ENCODE data around the gene KCNA5. TPM values are rescaled to one million over a fixed set of nuclear protein-coding genes. Genes with fewer than 3 reads are reported as not detected.

The KCNA5 gene
- total and polyA plus RNA-seq, 9 of the 15 experiments (the other 6 are each of a cell fraction or from before 2014, with no cell fraction given), result not detected

DNA sequence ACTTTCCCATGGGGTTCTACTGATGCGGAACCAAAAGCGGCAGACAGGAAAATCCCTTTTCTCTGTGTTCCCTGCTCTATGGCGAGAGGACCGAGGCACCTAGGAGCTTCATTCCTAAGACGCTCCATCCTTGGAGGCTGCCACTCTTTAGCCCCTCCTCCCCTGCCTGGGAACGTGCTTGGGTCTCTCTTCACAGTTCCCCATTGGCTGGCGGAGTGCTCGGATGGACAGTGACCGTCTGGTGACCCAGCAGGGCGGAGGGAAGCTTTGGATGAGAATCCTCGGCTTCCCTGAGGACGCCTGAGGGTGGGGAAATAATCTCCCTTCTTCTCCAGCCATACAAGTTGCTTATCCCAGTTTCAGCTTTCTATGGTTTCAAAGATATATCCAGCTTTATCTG lies 37.3 kb downstream of the KCNA5 start (continued):
- TF ChIP-seq, protein P1, sequence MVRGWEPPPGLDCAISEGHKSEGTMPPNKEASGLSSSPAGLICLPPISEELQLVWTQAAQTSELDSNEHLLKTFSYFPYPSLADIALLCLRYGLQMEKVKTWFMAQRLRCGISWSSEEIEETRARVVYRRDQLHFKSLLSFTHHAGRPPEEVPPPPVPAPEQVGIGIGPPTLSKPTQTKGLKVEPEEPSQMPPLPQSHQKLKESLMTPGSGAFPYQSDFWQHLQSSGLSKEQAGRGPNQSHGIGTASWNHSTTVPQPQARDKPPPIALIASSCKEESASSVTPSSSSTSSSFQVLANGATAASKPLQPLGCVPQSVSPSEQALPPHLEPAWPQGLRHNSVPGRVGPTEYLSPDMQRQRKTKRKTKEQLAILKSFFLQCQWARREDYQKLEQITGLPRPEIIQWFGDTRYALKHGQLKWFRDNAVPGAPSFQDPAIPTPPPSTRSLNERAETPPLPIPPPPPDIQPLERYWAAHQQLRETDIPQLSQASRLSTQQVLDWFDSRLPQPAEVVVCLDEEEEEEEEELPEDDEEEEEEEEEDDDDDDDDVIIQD (CRISPR knock-in tag; IDR thresholded peaks at IDR 0.05), result no peak
- TF ChIP-seq XRCC4 (IDR thresholded peaks at IDR 0.05; ENCODE audit: extremely low read depth, insufficient read depth, insufficient read length) (no peak), ZNF668 (CRISPR knock-in tag; IDR thresholded peaks at IDR 0.05) (no peak), HOXB6 (CRISPR knock-in tag; IDR thresholded peaks at IDR 0.05; ENCODE audit: borderline replicate concordance) (no peak), HNRNPUL1 (IDR thresholded peaks at IDR 0.05; ENCODE audit: low read length) (no peak)
- TF ChIP-seq, protein P2, sequence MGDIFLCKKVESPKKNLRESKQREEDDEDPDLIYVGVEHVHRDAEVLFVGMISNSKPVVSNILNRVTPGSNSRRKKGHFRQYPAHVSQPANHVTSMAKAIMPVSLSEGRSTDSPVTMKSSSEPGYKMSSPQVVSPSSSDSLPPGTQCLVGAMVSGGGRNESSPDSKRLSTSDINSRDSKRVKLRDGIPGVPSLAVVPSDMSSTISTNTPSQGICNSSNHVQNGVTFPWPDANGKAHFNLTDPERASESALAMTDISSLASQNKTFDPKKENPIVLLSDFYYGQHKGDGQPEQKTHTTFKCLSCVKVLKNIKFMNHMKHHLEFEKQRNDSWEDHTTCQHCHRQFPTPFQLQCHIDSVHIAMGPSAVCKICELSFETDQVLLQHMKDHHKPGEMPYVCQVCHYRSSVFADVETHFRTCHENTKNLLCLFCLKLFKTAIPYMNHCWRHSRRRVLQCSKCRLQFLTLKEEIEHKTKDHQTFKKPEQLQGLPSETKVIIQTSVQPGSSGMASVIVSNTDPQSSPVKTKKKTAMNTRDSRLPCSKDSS (IDR thresholded peaks at IDR 0.05; ENCODE audit: low read depth, partially characterized antibody), result no peak
- TF ChIP-seq, protein P3, sequence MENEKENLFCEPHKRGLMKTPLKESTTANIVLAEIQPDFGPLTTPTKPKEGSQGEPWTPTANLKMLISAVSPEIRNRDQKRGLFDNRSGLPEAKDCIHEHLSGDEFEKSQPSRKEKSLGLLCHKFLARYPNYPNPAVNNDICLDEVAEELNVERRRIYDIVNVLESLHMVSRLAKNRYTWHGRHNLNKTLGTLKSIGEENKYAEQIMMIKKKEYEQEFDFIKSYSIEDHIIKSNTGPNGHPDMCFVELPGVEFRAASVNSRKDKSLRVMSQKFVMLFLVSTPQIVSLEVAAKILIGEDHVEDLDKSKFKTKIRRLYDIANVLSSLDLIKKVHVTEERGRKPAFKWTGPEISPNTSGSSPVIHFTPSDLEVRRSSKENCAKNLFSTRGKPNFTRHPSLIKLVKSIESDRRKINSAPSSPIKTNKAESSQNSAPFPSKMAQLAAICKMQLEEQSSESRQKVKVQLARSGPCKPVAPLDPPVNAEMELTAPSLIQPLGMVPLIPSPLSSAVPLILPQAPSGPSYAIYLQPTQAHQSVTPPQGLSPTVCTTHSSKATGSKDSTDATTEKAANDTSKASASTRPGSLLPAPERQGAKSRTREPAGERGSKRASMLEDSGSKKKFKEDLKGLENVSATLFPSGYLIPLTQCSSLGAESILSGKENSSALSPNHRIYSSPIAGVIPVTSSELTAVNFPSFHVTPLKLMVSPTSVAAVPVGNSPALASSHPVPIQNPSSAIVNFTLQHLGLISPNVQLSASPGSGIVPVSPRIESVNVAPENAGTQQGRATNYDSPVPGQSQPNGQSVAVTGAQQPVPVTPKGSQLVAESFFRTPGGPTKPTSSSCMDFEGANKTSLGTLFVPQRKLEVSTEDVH (IDR thresholded peaks at IDR 0.05; ENCODE audit: low read depth, partially characterized antibody), result no peak
